Smooth muscle cell of trachea (primary cell): Measurements from ENCODE around the gene RHOV. TPM values are rescaled to one million over a fixed set of nuclear protein-coding genes. Genes with fewer than 3 reads are reported as not detected.

Experiments
- total RNA-seq: library from RNA; depleted of rRNA; stranded (reverse); fragments of >200 nt; gene quantifications from 2 replicates; pipeline ENCODE4 v1.2.1, GENCODE V29; 2014

RHOV gene
- not detected in 2 replicates for total RNA-seq

GRCh38 chr15:40873694-40874561 lies at the start of gene RHOV:
RHOV (minus strand) TSS chr15:40874234; CDS start chr15:40874139, 95 bp downstream.

GRCh38 chr15:40893733-40894680 lies 20.0 kb upstream of the RHOV start, which contains the start of gene VPS18:
VPS18 (plus strand) TSS chr15:40894450; CDS start chr15:40894769, 319 bp downstream.

GRCh38 chr15:40843885-40844695 lies 29.9 kb downstream of the RHOV start, which contains the start of gene SPINT1:
SPINT1 (plus strand) TSS chr15:40844048; CDS start chr15:40844555, 507 bp downstream.

GRCh38 chr15:40828447-40829036 lies 45.5 kb downstream of the RHOV start, which contains the start of gene PPP1R14D:
PPP1R14D (minus strand) TSS chr15:40828708; CDS start chr15:40828641, 67 bp downstream.

Other genes starting within 250 kb of the RHOV start
- 1.3 and 4.1 TPM in 2 replicates for gene RAD51, start 179.1 kb downstream of the RHOV start, total RNA-seq
- 16.0 and 17.5 TPM in 2 replicates for gene RMDN3, start 119.0 kb downstream of the RHOV start, total RNA-seq
- 2.0 and 2.2 TPM in 2 replicates for gene GCHFR, start 110.2 kb downstream of the RHOV start, total RNA-seq
- 0.15 TPM in 1 of 2 replicates, not detected in the other for gene C15orf62, start 104.3 kb downstream of the RHOV start, total RNA-seq
- gene ZFYVE19, start 67.1 kb downstream of the RHOV start, total RNA-seq, result 19.0 and 25.3 TPM in 2 replicates
- gene DNAJC17, start 66.8 kb downstream of the RHOV start, total RNA-seq, result 19.5 and 27.1 TPM in 2 replicates
- not detected in 2 replicates for gene PPP1R14D, start 45.5 kb downstream of the RHOV start, total RNA-seq
- gene SPINT1, start 30.2 kb downstream of the RHOV start, total RNA-seq, result 0.15 and 0.17 TPM in 2 replicates
- 45.1 and 86.2 TPM in 2 replicates for gene VPS18, start 20.2 kb upstream of the RHOV start, total RNA-seq
- 0.17 and 0.73 TPM in 2 replicates for gene DLL4, start 55.1 kb upstream of the RHOV start, total RNA-seq
- gene CHAC1, start 79.2 kb upstream of the RHOV start, total RNA-seq, result 9.3 and 16.9 TPM in 2 replicates
- gene INO80, start 242.0 kb upstream of the RHOV start, total RNA-seq, result 27.1 and 30.1 TPM in 2 replicates